ENCODE data around the gene SNRNP25.

The SNRNP25 gene

GRCh38 chr16:77807-78443, 24.3 kb downstream of the SNRNP25 start, which contains the start of gene MPG:
Gene MPG (plus strand): TSS chr16:78225. CDS start chr16:78310, 85 bp downstream.
- Histone ChIP-seq H3K4me3 (ENCODE audit: low read depth in 1 of 5, low read length in 5 of 5) (peak within 1 kb of the TSS; percentile 57 to 84 (median 80)), H3K9me3 (ENCODE audit: control insufficient read depth in 5 of 5, low read length in 5 of 5) (no peaks in the 10 kb centered on the region), H3K27ac (ENCODE audit: low read depth, low read length) (peak within 1 kb of the TSS; percentile 82), H3K27me3 (ENCODE audit: control insufficient read depth in 5 of 5, insufficient read depth in 4 of 5, low read length in 5 of 5) (peaks cover 0 to 1% (median 0%) of the 10 kb centered on the region in 5 donors), H3K9ac (ENCODE audit: low read length in 5 of 5) (peak within 1 kb of the TSS; percentile 26 to 91 (median 83)), H3K4me1 (ENCODE audit: control insufficient read depth in 5 of 5, insufficient read depth in 5 of 5, low read length in 5 of 5) (peaks cover 7 to 62% (median 54%) of the 10 kb centered on the region in 5 donors), H3K36me3 (ENCODE audit: control insufficient read depth in 5 of 5, insufficient read depth in 5 of 5, low read length in 5 of 5) (peaks cover 0 to 20% (median 14%) of the 10 kb centered on the region in 5 donors)

GRCh38 chr16:78444-79150, 25.0 kb downstream of the SNRNP25 start:
- Histone ChIP-seq H3K36me3 (ENCODE audit: control insufficient read depth in 5 of 5, insufficient read depth in 5 of 5, low read length in 5 of 5) (peaks cover 0 to 23% (median 16%) of the 10 kb centered on the region in 5 donors), H3K4me3 (ENCODE audit: low read depth in 1 of 5, low read length in 5 of 5) (peak overlapping the region; percentile 57 to 84 (median 80))

GRCh38 chr16:79151-80054, 25.8 kb downstream of the SNRNP25 start:
- peak overlapping the region in 4 of 5 donors; percentile 79 to 84 (median 81) for H3K4me3 ChIP-seq (ENCODE audit: low read depth in 1 of 5, low read length in 5 of 5)
- peaks cover 9 to 57% (median 50%) of the 10 kb centered on the region in 5 donors for H3K4me1 ChIP-seq (ENCODE audit: control insufficient read depth in 5 of 5, insufficient read depth in 5 of 5, low read length in 5 of 5)
- H3K36me3 ChIP-seq (ENCODE audit: control insufficient read depth in 5 of 5, insufficient read depth in 5 of 5, low read length in 5 of 5): peaks cover 0 to 31% (median 24%) of the 10 kb centered on the region in 5 donors
- peak overlapping the region; percentile 82 for H3K27ac ChIP-seq (ENCODE audit: low read depth, low read length)
- no peaks in the 10 kb centered on the region for H3K27me3 ChIP-seq (ENCODE audit: control insufficient read depth in 5 of 5, insufficient read depth in 4 of 5, low read length in 5 of 5)
- H3K9me3 ChIP-seq (ENCODE audit: control insufficient read depth in 5 of 5, low read length in 5 of 5): no peaks in the 10 kb centered on the region
- peak overlapping the region in 3 of 5 donors; percentile 83 to 91 (median 85) for H3K9ac ChIP-seq (ENCODE audit: low read length in 5 of 5)

More at GRCh38 chr16:78444-79150, 25.0 kb downstream of the SNRNP25 start:
- H3K27me3 ChIP-seq (ENCODE audit: control insufficient read depth in 5 of 5, insufficient read depth in 4 of 5, low read length in 5 of 5): no peaks in the 10 kb centered on the region
- H3K9ac ChIP-seq (ENCODE audit: low read length in 5 of 5): peak overlapping the region; percentile 26 to 91 (median 83)
- H3K27ac ChIP-seq (ENCODE audit: low read depth, low read length): peak overlapping the region; percentile 82
- H3K4me1 ChIP-seq (ENCODE audit: control insufficient read depth in 5 of 5, insufficient read depth in 5 of 5, low read length in 5 of 5): peaks cover 7 to 57% (median 49%) of the 10 kb centered on the region in 5 donors
- no peaks in the 10 kb centered on the region for H3K9me3 ChIP-seq (ENCODE audit: control insufficient read depth in 5 of 5, low read length in 5 of 5)

DNA sequence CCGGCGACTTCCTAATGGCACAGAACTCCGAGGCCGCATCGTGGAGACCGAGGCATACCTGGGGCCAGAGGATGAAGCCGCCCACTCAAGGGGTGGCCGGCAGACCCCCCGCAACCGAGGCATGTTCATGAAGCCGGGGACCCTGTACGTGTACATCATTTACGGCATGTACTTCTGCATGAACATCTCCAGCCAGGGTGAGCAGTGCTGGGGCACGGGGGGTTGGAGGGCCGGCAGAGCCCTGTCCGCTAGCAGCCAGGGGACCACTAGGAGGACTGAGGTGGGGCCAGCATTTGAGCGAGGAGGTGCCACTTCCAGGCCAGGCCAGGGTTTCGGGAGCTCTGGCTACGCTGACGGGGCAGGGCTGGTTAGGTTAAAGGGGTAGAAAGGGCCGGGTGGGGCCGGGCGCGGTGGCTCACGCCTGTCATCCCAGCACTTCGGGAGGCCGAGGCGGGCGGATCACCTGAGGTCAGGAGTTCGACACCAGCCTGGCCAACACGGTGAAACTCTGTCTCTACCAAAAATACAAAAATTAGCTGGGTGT, 29.5 kb downstream of the SNRNP25 start:
- Histone ChIP-seq H3K27me3 (ENCODE audit: control insufficient read depth in 5 of 5, insufficient read depth in 4 of 5, low read length in 5 of 5) (no peaks in the 10 kb centered on the region), H3K4me1 (ENCODE audit: control insufficient read depth in 5 of 5, insufficient read depth in 5 of 5, low read length in 5 of 5) (peaks cover 10 to 39% (median 32%) of the 10 kb centered on the region in 5 donors), H3K27ac (ENCODE audit: low read depth, low read length) (no peak overlapping the region), H3K9me3 (ENCODE audit: control insufficient read depth in 5 of 5, low read length in 5 of 5) (no peaks in the 10 kb centered on the region), H3K4me3 (ENCODE audit: low read depth in 1 of 5, low read length in 5 of 5) (no peak overlapping the region), H3K36me3 (ENCODE audit: control insufficient read depth in 5 of 5, insufficient read depth in 5 of 5, low read length in 5 of 5) (peaks cover 0 to 65% (median 50%) of the 10 kb centered on the region in 5 donors), H3K9ac (ENCODE audit: low read length in 5 of 5) (no peak overlapping the region)

DNA sequence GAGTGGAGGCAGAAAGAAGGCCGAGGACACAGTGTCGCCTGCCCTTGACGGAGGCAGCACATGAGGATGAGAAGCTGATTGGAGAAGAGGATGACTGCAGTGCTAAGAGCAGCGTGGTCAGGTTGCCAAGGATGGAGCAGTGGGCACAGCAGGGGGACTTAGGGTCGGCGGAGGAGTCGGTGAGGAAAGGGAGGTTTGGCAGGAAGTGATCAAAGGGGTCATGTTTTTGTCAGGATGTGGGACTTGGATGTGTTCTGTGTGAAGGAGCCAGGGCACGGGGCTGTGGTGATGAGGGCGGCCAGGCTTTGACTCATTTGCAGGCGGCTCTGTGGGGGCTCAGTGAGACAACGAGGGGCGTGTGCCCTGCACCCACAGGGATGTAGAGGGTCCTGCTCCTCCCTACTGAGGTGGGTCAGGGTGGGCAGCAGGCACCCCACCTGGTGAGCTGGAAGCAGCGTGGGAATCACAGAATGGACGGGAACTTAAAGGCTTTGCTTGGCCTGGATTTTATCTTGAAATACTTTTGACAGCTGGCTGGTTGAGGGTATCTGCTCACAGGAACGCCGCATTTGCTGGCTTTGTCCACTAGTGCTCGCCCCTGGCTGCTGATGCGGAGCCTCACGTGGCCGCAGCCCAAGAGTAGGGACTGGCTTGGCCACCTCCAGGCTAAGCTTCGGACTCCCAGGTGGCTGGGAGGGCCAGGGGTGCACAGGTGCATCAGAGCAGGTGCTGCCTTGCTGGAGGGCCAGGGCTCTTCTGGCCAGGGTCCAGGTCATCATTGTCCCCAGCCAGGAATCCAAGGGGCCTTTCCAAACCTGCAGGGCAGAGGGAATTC, 30.4 kb downstream of the SNRNP25 start:
- Histone ChIP-seq H3K9ac (ENCODE audit: low read length in 5 of 5) (peak overlapping the region in 2 of 5 donors; percentile 13 to 37), H3K36me3 (ENCODE audit: control insufficient read depth in 5 of 5, insufficient read depth in 5 of 5, low read length in 5 of 5) (peaks cover 0 to 73% (median 58%) of the 10 kb centered on the region in 5 donors), H3K27me3 (ENCODE audit: control insufficient read depth in 5 of 5, insufficient read depth in 4 of 5, low read length in 5 of 5) (no peaks in the 10 kb centered on the region), H3K4me1 (ENCODE audit: control insufficient read depth in 5 of 5, insufficient read depth in 5 of 5, low read length in 5 of 5) (peaks cover 10 to 32% (median 25%) of the 10 kb centered on the region in 5 donors), H3K27ac (ENCODE audit: low read depth, low read length) (no peak overlapping the region), H3K9me3 (ENCODE audit: control insufficient read depth in 5 of 5, low read length in 5 of 5) (no peaks in the 10 kb centered on the region), H3K4me3 (ENCODE audit: low read depth in 1 of 5, low read length in 5 of 5) (no peak overlapping the region)

DNA sequence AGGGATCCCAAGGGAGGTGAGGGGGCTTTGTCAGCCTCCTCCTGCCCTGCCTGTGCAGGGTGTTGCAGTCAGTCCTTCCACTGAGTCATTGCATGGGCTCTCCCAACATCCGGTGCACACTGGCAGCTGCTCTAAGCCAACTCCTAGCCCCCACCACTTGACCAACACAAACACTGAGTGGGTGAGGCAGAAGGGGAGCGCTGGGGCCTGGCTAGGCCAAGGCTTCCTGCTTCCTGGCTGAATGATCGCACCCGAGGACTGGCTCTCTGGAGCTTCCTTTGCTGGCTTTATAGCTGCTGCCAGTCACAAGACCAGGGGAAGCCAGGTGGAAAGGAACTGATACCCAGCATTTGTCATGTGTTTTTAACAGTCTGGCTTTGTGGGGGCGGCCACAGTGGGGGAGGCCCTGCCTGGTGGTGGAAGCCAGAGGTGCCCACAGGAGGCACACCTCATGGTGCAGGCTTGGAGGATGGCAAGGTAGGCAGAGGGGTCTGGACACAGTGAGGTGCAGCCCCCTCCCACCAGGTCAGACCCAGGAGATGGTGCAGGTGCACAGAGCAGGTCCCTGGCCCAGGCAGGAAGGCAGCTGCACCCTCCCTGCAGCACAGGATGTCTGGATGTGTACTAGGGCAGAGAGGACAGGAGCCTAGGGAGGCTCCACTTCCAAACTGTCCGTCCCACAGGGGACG, 31.2 kb downstream of the SNRNP25 start:
- Histone ChIP-seq H3K4me3 (ENCODE audit: low read depth in 1 of 5, low read length in 5 of 5) (peak overlapping the region in 1 of 5 donors; percentile 11), H3K4me1 (ENCODE audit: control insufficient read depth in 5 of 5, insufficient read depth in 5 of 5, low read length in 5 of 5) (peaks cover 10 to 26% (median 17%) of the 10 kb centered on the region in 5 donors), H3K9me3 (ENCODE audit: control insufficient read depth in 5 of 5, low read length in 5 of 5) (no peaks in the 10 kb centered on the region), H3K9ac (ENCODE audit: low read length in 5 of 5) (peak overlapping the region in 2 of 5 donors; percentile 13 to 56), H3K27ac (ENCODE audit: low read depth, low read length) (peak overlapping the region; percentile 37), H3K27me3 (ENCODE audit: control insufficient read depth in 5 of 5, insufficient read depth in 4 of 5, low read length in 5 of 5) (no peaks in the 10 kb centered on the region), H3K36me3 (ENCODE audit: control insufficient read depth in 5 of 5, insufficient read depth in 5 of 5, low read length in 5 of 5) (peaks cover 0 to 76% (median 63%) of the 10 kb centered on the region in 5 donors)

- peaks cover 0 to 76% (median 64%) of the 10 kb centered on the region in 5 donors for H3K36me3 ChIP-seq (ENCODE audit: control insufficient read depth in 5 of 5, insufficient read depth in 5 of 5, low read length in 5 of 5)
- peak overlapping the region in 1 of 5 donors; percentile 56 for H3K9ac ChIP-seq (ENCODE audit: low read length in 5 of 5)
- no peaks in the 10 kb centered on the region for H3K27me3 ChIP-seq (ENCODE audit: control insufficient read depth in 5 of 5, insufficient read depth in 4 of 5, low read length in 5 of 5)
- peak overlapping the region in 1 of 5 donors; percentile 11 for H3K4me3 ChIP-seq (ENCODE audit: low read depth in 1 of 5, low read length in 5 of 5)
- peaks cover 10 to 26% (median 17%) of the 10 kb centered on the region in 5 donors for H3K4me1 ChIP-seq (ENCODE audit: control insufficient read depth in 5 of 5, insufficient read depth in 5 of 5, low read length in 5 of 5)
- H3K27ac ChIP-seq (ENCODE audit: low read depth, low read length): peak overlapping the region; percentile 37
- no peaks in the 10 kb centered on the region for H3K9me3 ChIP-seq (ENCODE audit: control insufficient read depth in 5 of 5, low read length in 5 of 5)
Measured at GRCh38 chr16:85407-85782, 31.8 kb downstream of the SNRNP25 start.

DNA sequence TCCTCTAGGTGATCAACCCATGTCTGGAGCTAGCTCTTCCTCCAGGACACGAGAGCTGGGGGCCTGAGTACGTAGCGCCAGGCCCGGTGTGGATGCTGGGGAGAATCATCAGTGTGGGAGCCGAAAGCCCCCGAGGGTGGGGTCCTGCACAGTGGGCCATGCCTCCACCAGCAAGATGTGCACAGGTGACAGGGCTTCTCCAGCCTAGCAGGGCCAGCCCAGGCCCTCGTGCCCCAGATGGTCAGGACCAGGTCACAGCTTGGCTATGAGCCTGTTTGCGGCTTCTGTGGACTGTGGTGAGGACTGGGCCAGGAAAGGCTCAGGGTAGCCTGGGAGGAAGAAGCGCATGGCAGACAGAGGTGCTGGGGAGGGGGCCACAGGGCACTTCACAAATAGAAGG, 32.2 kb downstream of the SNRNP25 start:
- Histone ChIP-seq H3K27me3 (ENCODE audit: control insufficient read depth in 5 of 5, insufficient read depth in 4 of 5, low read length in 5 of 5) (no peaks in the 10 kb centered on the region), H3K36me3 (ENCODE audit: control insufficient read depth in 5 of 5, insufficient read depth in 5 of 5, low read length in 5 of 5) (peaks cover 0 to 75% (median 64%) of the 10 kb centered on the region in 5 donors), H3K27ac (ENCODE audit: low read depth, low read length) (no peak overlapping the region), H3K9me3 (ENCODE audit: control insufficient read depth in 5 of 5, low read length in 5 of 5) (no peaks in the 10 kb centered on the region), H3K4me3 (ENCODE audit: low read depth in 1 of 5, low read length in 5 of 5) (no peak overlapping the region), H3K4me1 (ENCODE audit: control insufficient read depth in 5 of 5, insufficient read depth in 5 of 5, low read length in 5 of 5) (peaks cover 10 to 26% (median 17%) of the 10 kb centered on the region in 5 donors), H3K9ac (ENCODE audit: low read length in 5 of 5) (no peak overlapping the region)

All from subcutaneous abdominal adipose tissue (tissue), 5 donors.